HUES64 (cell line): Measurements from ENCODE around the gene DRAXIN.
A peak's percentile ranks its signal among the peaks of the same experiment; 100 is the strongest.

Source experiments
- H3K27ac ChIP-seq: 2 replicates; pipeline ENCODE4 v1.7.0; 2013; ENCODE audit warnings: low read depth, low read length, inconsistent platforms
- H3K27me3 ChIP-seq: 2 replicates; pipeline ENCODE4 v1.6.1; 2013; ENCODE audit warnings: mild to moderate bottlenecking, low read length; ENCODE audit not compliant: insufficient read depth
- H3K36me3 ChIP-seq: 2 replicates; pipeline ENCODE4 v1.6.1; 2013; ENCODE audit warnings: mild to moderate bottlenecking, low read length; ENCODE audit not compliant: insufficient read depth
- H3K4me1 ChIP-seq: 2 replicates; pipeline ENCODE4 v1.6.1; 2013; ENCODE audit warnings: mild to moderate bottlenecking, low read length, moderate library complexity; ENCODE audit not compliant: insufficient read depth
- H3K4me3 ChIP-seq: 2 replicates; pipeline ENCODE4 v1.5.1; 2013; ENCODE audit warnings: mild to moderate bottlenecking, low read length, moderate library complexity
- H3K9ac ChIP-seq: 2 replicates; pipeline ENCODE4 v1.6.1; 2013; ENCODE audit warnings: mild to moderate bottlenecking, low read depth, low read length
- H3K9me3 ChIP-seq: 2 replicates; pipeline ENCODE4 v1.6.1; 2013; ENCODE audit warnings: low read depth, low read length; ENCODE audit not compliant: insufficient read depth
- WGBS: fragments of 150-250, 120-280 bp; methylation state at CpG from one replicate; pipeline ENCODE4 v1.1.7; 2013; ENCODE audit warnings: missing lambda C conversion rate; 5-methylcytosine and 5-hydroxymethylcytosine counted together

Gene DRAXIN

GRCh38 chr1:11703357-11704193 lies 12.1 kb downstream of the DRAXIN start:
- Histone ChIP-seq H3K27ac (0 out of 2 replicates have a peak overlapping the region, but pooled peaks have one; percentile 4), H3K27me3 (no peaks in the 10 kb centered on the region), H3K36me3 (peaks cover 4% of the 10 kb centered on the region; the same call in 1 of the 2 replicates), H3K4me3 (no peak overlapping the region), H3K9ac (no peak overlapping the region), H3K4me1 (peaks cover 39% of the 10 kb centered on the region), H3K9me3 (no peaks in the 10 kb centered on the region)
- WGBS: 65% methylated on average over 8 of the region's 8 CpGs

- H3K9me3 ChIP-seq: no peaks in the 10 kb centered on the region
- peaks cover 10% of the 10 kb centered on the region; the same call in 1 of the 2 replicates for H3K36me3 ChIP-seq
- WGBS: 46% methylated on average over 11 of the region's 11 CpGs
- H3K4me1 ChIP-seq: peaks cover 39% of the 10 kb centered on the region
- H3K27me3 ChIP-seq: no peaks in the 10 kb centered on the region
- H3K27ac ChIP-seq: 0 out of 2 replicates have a peak overlapping the region, but pooled peaks have one; percentile 4
- H3K4me3 ChIP-seq: no peak overlapping the region
- no peak overlapping the region for H3K9ac ChIP-seq
These were observed 12.7 kb downstream of the DRAXIN start for GRCh38 chr1:11704194-11704529.

DNA sequence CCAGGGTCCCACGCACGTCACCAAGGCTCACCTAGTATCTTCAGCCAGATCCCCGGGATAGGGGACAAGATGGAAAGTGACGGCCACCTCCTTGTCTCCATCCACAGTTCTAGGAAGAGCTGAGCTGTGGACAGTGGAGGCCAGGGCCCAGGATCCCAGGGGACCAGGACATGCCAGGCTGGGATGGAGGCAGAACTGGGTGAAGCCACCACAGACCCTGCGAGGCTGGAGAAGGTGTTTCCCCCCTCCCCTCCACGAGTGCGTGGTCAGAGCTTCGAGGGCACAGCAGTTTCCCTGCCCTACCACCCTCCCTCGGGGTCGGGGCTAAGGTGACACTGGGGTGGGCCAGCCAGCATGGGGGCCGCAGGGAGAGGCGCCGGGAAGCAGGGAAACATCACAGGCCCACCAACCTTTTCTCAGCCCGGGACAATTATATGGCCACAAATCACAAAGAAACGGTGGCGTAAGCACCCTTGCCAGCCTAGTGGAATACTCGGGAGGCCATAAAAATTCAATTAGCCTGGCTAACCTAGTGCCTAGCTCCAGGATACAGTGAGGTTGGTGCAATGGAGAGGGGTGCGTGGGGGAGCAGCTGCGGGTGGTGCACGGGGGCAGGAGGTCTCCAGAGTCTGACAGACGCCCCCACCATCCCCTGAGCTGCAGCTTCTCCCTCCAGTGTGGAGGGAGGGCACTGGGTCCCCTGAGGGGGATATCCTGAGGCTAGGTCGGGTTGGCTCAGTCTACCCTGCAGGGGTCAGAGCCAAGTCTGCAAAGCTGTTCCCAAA lies 13.4 kb downstream of the DRAXIN start:
- H3K4me1 ChIP-seq: peaks cover 39% of the 10 kb centered on the region

GRCh38 chr1:11705596-11705995 lies 14.1 kb downstream of the DRAXIN start:
- no peaks in the 10 kb centered on the region for H3K27me3 ChIP-seq
- H3K9ac ChIP-seq: no peak overlapping the region
- WGBS: 83% methylated on average over 9 of the region's 9 CpGs
- no peaks in the 10 kb centered on the region for H3K9me3 ChIP-seq
- H3K4me1 ChIP-seq: peaks cover 34% of the 10 kb centered on the region
- no peak overlapping the region for H3K4me3 ChIP-seq
- H3K36me3 ChIP-seq: peaks cover 19% of the 10 kb centered on the region; the same call in 1 of the 2 replicates
- no peak overlapping the region for H3K27ac ChIP-seq

More for the DNA sequence above, 13.4 kb downstream of the DRAXIN start:
- Histone ChIP-seq H3K27me3 (no peaks in the 10 kb centered on the region), H3K9me3 (no peaks in the 10 kb centered on the region), H3K4me3 (no peak overlapping the region), H3K27ac (no peak overlapping the region), H3K9ac (no peak overlapping the region), H3K36me3 (peaks cover 16% of the 10 kb centered on the region; the same call in 1 of the 2 replicates)
- WGBS: 70% methylated on average over 22 of the region's 22 CpGs

DNA sequence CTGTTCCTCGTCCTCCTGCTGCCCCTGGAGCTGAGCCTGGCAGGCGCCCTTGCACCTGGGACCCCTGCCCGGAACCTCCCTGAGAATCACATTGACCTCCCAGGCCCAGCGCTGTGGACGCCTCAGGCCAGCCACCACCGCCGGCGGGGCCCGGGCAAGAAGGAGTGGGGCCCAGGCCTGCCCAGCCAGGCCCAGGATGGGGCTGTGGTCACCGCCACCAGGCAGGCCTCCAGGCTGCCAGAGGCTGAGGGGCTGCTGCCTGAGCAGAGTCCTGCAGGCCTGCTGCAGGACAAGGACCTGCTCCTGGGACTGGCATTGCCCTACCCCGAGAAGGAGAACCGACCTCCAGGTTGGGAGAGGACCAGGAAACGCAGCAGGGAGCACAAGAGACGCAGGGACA lies 14.8 kb downstream of the DRAXIN start:
- Histone ChIP-seq H3K9me3 (no peaks in the 10 kb centered on the region), H3K36me3 (peaks cover 19% of the 10 kb centered on the region; the same call in 1 of the 2 replicates), H3K27me3 (no peaks in the 10 kb centered on the region), H3K9ac (no peak overlapping the region), H3K27ac (no peak overlapping the region), H3K4me3 (no peak overlapping the region), H3K4me1 (peaks cover 27% of the 10 kb centered on the region)
- WGBS: 92% methylated on average over 14 of the region's 14 CpGs

DNA sequence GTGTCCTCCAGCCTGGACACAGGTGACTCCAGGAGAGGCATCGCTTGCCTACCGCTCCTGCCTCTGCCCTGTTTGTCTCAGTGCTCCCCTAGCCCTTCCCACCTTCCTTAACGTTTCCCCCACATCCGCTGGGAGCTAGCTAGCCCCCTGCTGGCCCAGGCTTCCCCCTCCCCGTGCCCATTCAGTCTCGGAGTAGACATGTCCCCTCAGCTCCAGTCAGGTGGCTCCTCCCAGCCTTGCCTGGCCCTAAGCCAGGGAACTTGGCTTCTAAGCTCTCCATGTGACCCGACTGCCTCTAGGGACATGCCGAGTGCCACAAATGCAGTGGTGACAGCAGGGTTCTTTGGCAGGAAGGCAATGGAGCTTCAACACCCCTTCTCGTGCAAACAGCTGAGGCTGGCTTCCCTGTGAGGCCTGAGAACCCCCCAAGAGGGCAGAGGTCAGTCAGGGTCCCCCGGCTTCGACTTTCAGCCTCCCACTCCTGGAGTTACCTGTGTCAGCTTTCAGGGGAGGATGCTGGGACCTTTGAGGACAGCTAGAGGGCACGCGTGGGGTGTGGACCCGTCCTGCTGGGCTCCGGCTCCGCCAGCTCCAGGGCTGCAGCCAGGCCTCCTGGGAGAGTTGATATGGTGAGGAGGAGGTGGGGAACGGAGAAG lies 16.2 kb downstream of the DRAXIN start:
- Histone ChIP-seq H3K9me3 (no peaks in the 10 kb centered on the region), H3K27ac (peak overlapping the region; percentile 35), H3K4me3 (no peak overlapping the region), H3K9ac (no peak overlapping the region), H3K36me3 (peaks cover 23% of the 10 kb centered on the region), H3K4me1 (peaks cover 26% of the 10 kb centered on the region), H3K27me3 (no peaks in the 10 kb centered on the region)
- 74% methylated on average over 17 of the region's 17 CpGs for WGBS

GRCh38 chr1:11708554-11709350 lies 17.2 kb downstream of the DRAXIN start:
- 89% methylated on average over 11 of the region's 11 CpGs for WGBS
- H3K36me3 ChIP-seq: peaks cover 28% of the 10 kb centered on the region
- H3K4me3 ChIP-seq: no peak overlapping the region
- H3K9ac ChIP-seq: no peak overlapping the region
- no peak overlapping the region for H3K27ac ChIP-seq
- H3K4me1 ChIP-seq: peaks cover 22% of the 10 kb centered on the region
- H3K9me3 ChIP-seq: no peaks in the 10 kb centered on the region
- H3K27me3 ChIP-seq: no peaks in the 10 kb centered on the region

- H3K4me3 ChIP-seq: no peak overlapping the region
- H3K9ac ChIP-seq: no peak overlapping the region
- no peak overlapping the region for H3K27ac ChIP-seq
- H3K36me3 ChIP-seq: peaks cover 38% of the 10 kb centered on the region
- no peaks in the 10 kb centered on the region for H3K9me3 ChIP-seq
- 95% methylated on average over 5 of the region's 5 CpGs for WGBS
- H3K4me1 ChIP-seq: peaks cover 4% of the 10 kb centered on the region; the same call in 1 of the 2 replicates
- H3K27me3 ChIP-seq: no peaks in the 10 kb centered on the region
These were observed 20.0 kb downstream of the DRAXIN start for GRCh38 chr1:11711490-11711889.

DNA sequence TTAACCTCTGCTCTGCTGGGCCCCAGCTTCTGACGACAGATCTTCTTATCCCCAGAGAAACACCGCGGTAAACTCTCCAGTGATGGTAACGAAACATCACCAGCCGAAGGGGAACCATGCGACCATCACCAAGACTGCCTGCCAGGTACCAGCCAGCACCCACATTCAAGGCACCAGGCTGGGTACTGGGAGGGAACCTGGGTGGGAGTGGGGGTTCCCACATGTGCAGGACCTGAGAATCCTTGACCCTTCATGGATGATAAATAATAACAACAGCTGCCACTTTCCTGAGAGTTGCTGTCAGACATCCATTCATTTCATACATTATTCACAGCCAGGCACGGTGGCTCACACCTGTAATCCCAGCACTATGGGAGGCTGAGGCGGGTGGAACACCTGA lies 20.8 kb downstream of the DRAXIN start:
- peaks cover 38% of the 10 kb centered on the region for H3K36me3 ChIP-seq

GRCh38 chr1:11713095-11713494 lies 21.6 kb downstream of the DRAXIN start:
- Histone ChIP-seq H3K36me3 (peaks cover 38% of the 10 kb centered on the region), H3K9ac (no peak overlapping the region), H3K4me3 (no peak overlapping the region), H3K4me1 (no peaks in the 10 kb centered on the region), H3K27me3 (no peaks in the 10 kb centered on the region), H3K9me3 (no peaks in the 10 kb centered on the region), H3K27ac (no peak overlapping the region)
- WGBS: 95% methylated on average over 11 of the region's 11 CpGs

More for the DNA sequence above, 20.8 kb downstream of the DRAXIN start:
- Histone ChIP-seq H3K27ac (no peak overlapping the region), H3K4me1 (peaks cover 2% of the 10 kb centered on the region; the same call in 1 of the 2 replicates), H3K4me3 (no peak overlapping the region), H3K9ac (no peak overlapping the region), H3K27me3 (no peaks in the 10 kb centered on the region), H3K9me3 (no peaks in the 10 kb centered on the region)
- 98% methylated on average over 8 of the region's 8 CpGs for WGBS
